ENCODE data around the gene EXOC4.

DNA sequence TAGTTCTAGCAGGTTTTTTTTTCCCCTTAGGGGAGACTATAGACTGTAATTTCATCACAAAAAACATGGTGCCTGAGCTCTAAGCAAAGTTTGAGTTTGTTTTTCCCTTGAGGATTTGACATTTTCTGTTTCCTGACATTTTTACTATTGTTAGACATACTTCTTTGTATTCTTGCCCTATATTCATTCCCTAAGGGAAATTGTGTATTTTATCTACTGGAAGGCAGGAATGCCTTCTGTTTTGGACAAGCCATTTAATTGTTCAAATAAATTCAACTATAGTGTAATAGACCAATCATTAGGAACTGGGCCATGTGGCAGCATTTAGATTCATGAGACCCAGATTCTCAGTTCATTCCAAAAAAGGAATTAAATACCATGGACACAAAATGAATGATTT is 335.0 kb downstream of the EXOC4 start:
- TF ChIP-seq, protein P1, sequence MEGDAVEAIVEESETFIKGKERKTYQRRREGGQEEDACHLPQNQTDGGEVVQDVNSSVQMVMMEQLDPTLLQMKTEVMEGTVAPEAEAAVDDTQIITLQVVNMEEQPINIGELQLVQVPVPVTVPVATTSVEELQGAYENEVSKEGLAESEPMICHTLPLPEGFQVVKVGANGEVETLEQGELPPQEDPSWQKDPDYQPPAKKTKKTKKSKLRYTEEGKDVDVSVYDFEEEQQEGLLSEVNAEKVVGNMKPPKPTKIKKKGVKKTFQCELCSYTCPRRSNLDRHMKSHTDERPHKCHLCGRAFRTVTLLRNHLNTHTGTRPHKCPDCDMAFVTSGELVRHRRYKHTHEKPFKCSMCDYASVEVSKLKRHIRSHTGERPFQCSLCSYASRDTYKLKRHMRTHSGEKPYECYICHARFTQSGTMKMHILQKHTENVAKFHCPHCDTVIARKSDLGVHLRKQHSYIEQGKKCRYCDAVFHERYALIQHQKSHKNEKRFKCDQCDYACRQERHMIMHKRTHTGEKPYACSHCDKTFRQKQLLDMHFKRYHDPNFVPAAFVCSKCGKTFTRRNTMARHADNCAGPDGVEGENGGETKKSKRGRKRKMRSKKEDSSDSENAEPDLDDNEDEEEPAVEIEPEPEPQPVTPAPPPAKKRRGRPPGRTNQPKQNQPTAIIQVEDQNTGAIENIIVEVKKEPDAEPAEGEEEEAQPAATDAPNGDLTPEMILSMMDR (IDR thresholded peaks at IDR 0.05) = no peak
- TF ChIP-seq POLR2A (IDR thresholded peaks at IDR 0.05) = no peak
